Measurements from ENCODE around the gene MCU. TPM values are rescaled to one million over a fixed set of nuclear protein-coding genes. Genes with fewer than 3 reads are reported as not detected.

MCU gene
- total RNA-seq, 1 experiment from 2014 or later = 37.2 TPM

- no peaks in the 10 kb centered on the region for H3K9me3 Mint-ChIP-seq
- H3K36me3 Mint-ChIP-seq = no peaks in the 10 kb centered on the region
- no peak overlapping the region for H3K4me3 Mint-ChIP-seq
- ATAC-seq (no peak), DNase-seq (ENCODE audit: low spot score) (no peak)
- H3K27me3 Mint-ChIP-seq (ENCODE audit: low read depth) = no peaks in the 10 kb centered on the region
- ChIA-PET CTCF (no interaction called here), POLR2A (no interaction called here)
- H3K4me1 Mint-ChIP-seq = peaks cover 13% of the 10 kb centered on the region
- no peak overlapping the region for H3K27ac Mint-ChIP-seq
- TF ChIP-seq USF2 (CRISPR knock-in tag; IDR thresholded peaks at IDR 0.05) (no peak), AR (CRISPR knock-in tag; IDR thresholded peaks at IDR 0.05) (no peak), USF1 (CRISPR knock-in tag; IDR thresholded peaks at IDR 0.05) (no peak), CDX4 (CRISPR knock-in tag; IDR thresholded peaks at IDR 0.05; ENCODE audit: borderline replicate concordance) (no peak), ZNF416 (CRISPR knock-in tag; IDR thresholded peaks at IDR 0.05) (no peak), ARID4B (CRISPR knock-in tag; IDR thresholded peaks at IDR 0.05; ENCODE audit: borderline replicate concordance) (no peak), ZNF423 (CRISPR knock-in tag; IDR thresholded peaks at IDR 0.05) (no peak), CBFB (CRISPR knock-in tag; IDR thresholded peaks at IDR 0.05; ENCODE audit: low read depth) (no peak), TP53 (CRISPR knock-in tag; IDR thresholded peaks at IDR 0.05) (no peak), NR1H2 (CRISPR knock-in tag; IDR thresholded peaks at IDR 0.05) (no peak), FOXK1 (CRISPR knock-in tag; IDR thresholded peaks at IDR 0.05) (no peak), ZBTB21 (CRISPR knock-in tag; IDR thresholded peaks at IDR 0.05; ENCODE audit: borderline replicate concordance) (no peak)
- TF ChIP-seq, protein P1, sequence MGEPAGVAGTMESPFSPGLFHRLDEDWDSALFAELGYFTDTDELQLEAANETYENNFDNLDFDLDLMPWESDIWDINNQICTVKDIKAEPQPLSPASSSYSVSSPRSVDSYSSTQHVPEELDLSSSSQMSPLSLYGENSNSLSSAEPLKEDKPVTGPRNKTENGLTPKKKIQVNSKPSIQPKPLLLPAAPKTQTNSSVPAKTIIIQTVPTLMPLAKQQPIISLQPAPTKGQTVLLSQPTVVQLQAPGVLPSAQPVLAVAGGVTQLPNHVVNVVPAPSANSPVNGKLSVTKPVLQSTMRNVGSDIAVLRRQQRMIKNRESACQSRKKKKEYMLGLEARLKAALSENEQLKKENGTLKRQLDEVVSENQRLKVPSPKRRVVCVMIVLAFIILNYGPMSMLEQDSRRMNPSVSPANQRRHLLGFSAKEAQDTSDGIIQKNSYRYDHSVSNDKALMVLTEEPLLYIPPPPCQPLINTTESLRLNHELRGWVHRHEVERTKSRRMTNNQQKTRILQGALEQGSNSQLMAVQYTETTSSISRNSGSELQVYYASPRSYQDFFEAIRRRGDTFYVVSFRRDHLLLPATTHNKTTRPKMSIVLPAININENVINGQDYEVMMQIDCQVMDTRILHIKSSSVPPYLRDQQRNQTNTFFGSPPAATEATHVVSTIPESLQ (CRISPR knock-in tag; IDR thresholded peaks at IDR 0.05) = no peak
- TF ChIP-seq, protein P2, sequence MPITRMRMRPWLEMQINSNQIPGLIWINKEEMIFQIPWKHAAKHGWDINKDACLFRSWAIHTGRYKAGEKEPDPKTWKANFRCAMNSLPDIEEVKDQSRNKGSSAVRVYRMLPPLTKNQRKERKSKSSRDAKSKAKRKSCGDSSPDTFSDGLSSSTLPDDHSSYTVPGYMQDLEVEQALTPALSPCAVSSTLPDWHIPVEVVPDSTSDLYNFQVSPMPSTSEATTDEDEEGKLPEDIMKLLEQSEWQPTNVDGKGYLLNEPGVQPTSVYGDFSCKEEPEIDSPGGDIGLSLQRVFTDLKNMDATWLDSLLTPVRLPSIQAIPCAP (CRISPR knock-in tag; IDR thresholded peaks at IDR 0.05) = no peak
- TF ChIP-seq, protein P3, sequence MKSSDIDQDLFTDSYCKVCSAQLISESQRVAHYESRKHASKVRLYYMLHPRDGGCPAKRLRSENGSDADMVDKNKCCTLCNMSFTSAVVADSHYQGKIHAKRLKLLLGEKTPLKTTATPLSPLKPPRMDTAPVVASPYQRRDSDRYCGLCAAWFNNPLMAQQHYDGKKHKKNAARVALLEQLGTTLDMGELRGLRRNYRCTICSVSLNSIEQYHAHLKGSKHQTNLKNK (CRISPR knock-in tag; IDR thresholded peaks at IDR 0.05) = no peak
- TF ChIP-seq, protein P4, sequence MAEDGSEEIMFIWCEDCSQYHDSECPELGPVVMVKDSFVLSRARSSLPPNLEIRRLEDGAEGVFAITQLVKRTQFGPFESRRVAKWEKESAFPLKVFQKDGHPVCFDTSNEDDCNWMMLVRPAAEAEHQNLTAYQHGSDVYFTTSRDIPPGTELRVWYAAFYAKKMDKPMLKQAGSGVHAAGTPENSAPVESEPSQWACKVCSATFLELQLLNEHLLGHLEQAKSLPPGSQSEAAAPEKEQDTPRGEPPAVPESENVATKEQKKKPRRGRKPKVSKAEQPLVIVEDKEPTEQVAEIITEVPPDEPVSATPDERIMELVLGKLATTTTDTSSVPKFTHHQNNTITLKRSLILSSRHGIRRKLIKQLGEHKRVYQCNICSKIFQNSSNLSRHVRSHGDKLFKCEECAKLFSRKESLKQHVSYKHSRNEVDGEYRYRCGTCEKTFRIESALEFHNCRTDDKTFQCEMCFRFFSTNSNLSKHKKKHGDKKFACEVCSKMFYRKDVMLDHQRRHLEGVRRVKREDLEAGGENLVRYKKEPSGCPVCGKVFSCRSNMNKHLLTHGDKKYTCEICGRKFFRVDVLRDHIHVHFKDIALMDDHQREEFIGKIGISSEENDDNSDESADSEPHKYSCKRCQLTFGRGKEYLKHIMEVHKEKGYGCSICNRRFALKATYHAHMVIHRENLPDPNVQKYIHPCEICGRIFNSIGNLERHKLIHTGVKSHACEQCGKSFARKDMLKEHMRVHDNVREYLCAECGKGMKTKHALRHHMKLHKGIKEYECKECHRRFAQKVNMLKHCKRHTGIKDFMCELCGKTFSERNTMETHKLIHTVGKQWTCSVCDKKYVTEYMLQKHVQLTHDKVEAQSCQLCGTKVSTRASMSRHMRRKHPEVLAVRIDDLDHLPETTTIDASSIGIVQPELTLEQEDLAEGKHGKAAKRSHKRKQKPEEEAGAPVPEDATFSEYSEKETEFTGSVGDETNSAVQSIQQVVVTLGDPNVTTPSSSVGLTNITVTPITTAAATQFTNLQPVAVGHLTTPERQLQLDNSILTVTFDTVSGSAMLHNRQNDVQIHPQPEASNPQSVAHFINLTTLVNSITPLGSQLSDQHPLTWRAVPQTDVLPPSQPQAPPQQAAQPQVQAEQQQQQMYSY (CRISPR knock-in tag; IDR thresholded peaks at IDR 0.05) = no peak
Observed at GRCh38 chr10:72732521-72732920, 40.6 kb downstream of the MCU start.
